ENCODE data around the gene ZNF697.

- TF ChIP-seq CTCF (IDR thresholded peaks at IDR 0.05): no peak
- TF ChIP-seq POLR2A (IDR thresholded peaks at IDR 0.05): no peak
Observed at GRCh38 chr1:119646521-119647227, 1.4 kb downstream of the ZNF697 start.

Data from testis (tissue), 2 donors.